Erythroblast (primary cell): ENCODE data around the gene ATXN10.

Source experiments
- GATA1 ChIP-seq: IDR thresholded peaks from 2 replicates; pipeline ENCODE4 v1.6.1; 2011; ENCODE audit warnings: low read depth, mild to moderate bottlenecking, control low read depth, low read length, moderate library complexity
- POLR2A ChIP-seq: IDR thresholded peaks from 2 replicates; pipeline ENCODE4 v1.6.1; 2011; ENCODE audit warnings: mild to moderate bottlenecking, low read length

DNA sequence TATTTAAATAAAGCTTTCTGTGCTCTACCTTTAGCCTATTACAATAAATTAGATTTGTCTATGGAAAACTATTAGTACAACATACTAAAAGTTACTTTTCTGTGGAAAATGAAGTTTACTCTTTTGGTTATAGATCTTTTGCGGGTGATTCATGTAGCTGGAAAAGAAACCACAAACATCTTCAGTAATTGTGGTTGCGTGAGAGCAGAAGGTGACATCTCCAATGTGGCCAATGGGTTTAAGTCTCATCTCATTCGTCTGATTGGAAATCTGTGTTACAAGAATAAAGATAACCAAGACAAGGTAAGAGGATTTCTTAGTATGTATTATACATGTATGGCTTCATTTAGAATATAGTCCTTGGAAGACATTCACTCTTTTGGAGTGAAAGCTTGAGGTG, 68.6 kb downstream of the ATXN10 start:
- no peak for TF ChIP-seq POLR2A
- TF ChIP-seq GATA1, result no peak
